ENCODE data around the gene SLC25A33. TPM values are rescaled to one million over a fixed set of nuclear protein-coding genes. Genes with fewer than 3 reads are reported as not detected.

SLC25A33 gene
- total RNA-seq, 2 donors from 2014 or later = 4.1 to 12.3 TPM

DNA sequence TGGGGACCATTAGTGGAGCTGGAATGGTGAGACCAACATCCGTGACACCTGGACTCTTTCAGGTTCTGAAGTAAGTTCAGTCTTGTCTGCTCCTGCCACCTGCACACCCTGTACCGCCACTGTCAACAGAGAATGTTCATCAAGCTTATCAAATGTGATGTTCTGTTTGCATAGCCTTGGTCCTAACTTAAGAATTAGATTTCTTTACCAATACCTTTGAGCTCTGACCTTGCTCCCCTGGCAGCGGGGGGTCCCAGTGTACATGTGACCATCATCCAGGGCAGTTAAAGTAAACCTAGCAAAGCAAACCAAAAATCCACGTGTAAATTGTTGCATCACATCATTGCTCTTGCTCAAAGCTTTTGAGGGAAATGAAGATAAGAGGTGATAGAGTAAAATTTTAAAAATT lies 14.5 kb downstream of the SLC25A33 start:
- DNase-seq (ENCODE audit: low spot score) (no peak), ATAC-seq (ENCODE audit: insufficient number of reproducible peaks, low FRiP score, low read depth) (no peak)
- H3K4me3 ChIP-seq = no peak overlapping the region
- TF ChIP-seq, protein P1, sequence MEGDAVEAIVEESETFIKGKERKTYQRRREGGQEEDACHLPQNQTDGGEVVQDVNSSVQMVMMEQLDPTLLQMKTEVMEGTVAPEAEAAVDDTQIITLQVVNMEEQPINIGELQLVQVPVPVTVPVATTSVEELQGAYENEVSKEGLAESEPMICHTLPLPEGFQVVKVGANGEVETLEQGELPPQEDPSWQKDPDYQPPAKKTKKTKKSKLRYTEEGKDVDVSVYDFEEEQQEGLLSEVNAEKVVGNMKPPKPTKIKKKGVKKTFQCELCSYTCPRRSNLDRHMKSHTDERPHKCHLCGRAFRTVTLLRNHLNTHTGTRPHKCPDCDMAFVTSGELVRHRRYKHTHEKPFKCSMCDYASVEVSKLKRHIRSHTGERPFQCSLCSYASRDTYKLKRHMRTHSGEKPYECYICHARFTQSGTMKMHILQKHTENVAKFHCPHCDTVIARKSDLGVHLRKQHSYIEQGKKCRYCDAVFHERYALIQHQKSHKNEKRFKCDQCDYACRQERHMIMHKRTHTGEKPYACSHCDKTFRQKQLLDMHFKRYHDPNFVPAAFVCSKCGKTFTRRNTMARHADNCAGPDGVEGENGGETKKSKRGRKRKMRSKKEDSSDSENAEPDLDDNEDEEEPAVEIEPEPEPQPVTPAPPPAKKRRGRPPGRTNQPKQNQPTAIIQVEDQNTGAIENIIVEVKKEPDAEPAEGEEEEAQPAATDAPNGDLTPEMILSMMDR (IDR thresholded peaks at IDR 0.05) = no peak
- H3K27me3 ChIP-seq (replicated peaks; ENCODE audit: insufficient read depth) = no peaks in the 10 kb centered on the region
- H3K4me1 ChIP-seq (ENCODE audit: control insufficient read depth in 1 of 2, low read depth in 2 of 2) = peaks cover 3 to 21% of the 10 kb centered on the region in 2 donors
- H3K9me3 ChIP-seq = no peaks in the 10 kb centered on the region
- no peak overlapping the region for H3K27ac ChIP-seq
- no peaks in the 10 kb centered on the region for H3K36me3 ChIP-seq

DNA sequence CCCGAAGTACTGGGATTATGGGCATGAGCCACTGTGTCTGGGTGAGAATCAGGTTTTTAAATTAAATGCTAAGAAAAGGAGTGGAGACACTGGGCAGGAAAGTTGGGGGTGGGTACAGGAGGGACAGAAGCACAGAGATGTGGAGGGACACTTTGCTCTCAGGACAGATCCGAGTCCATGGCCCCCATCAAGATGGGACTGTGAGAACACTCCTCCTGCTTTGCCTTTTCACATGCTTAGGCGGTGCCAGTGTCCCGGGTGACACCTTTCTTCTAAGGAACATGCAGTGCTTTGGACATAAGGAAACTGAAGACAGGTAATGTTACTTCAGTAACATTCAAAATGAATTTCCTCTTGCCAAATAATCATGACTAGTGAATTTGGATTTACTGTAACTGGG lies 16.7 kb downstream of the SLC25A33 start:
- no peak for ATAC-seq (ENCODE audit: insufficient number of reproducible peaks, low FRiP score, low read depth)
- Histone ChIP-seq H3K4me3 (no peak overlapping the region), H3K4me1 (ENCODE audit: control insufficient read depth in 1 of 2, low read depth in 2 of 2) (peaks cover 3 to 23% of the 10 kb centered on the region in 2 donors)

DNA sequence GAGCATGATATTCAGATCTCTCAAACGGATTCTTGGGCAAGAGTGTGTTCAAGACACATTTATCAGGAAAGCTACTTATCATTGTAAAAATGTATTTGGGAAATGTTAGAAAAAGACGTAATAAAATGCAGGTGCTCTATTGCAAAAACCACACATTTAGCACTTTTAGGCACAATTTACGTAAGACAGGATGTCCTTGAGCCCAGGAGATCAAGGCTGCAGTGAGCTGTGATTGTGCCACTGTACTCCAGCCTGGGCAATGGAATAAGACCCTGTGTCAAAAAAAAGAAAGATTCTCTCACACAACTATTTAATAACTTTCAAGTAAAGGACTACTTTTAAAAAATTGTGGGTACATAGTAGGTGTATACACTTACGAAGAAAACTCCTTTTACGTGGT lies 18.4 kb downstream of the SLC25A33 start:
- DNase-seq (ENCODE audit: low spot score) (no peak), ATAC-seq (ENCODE audit: insufficient number of reproducible peaks, low FRiP score, low read depth) (no peak)
- no peak overlapping the region for H3K27ac ChIP-seq
- H3K4me1 ChIP-seq (ENCODE audit: control insufficient read depth in 1 of 2, low read depth in 2 of 2) = peaks cover 6 to 32% of the 10 kb centered on the region in 2 donors
- H3K4me3 ChIP-seq = no peak overlapping the region
- no peaks in the 10 kb centered on the region for H3K9me3 ChIP-seq
- H3K27me3 ChIP-seq (replicated peaks; ENCODE audit: insufficient read depth) = no peaks in the 10 kb centered on the region
- TF ChIP-seq, protein P1 (IDR thresholded peaks at IDR 0.05) = no peak
- H3K36me3 ChIP-seq = no peaks in the 10 kb centered on the region

More for the DNA sequence above, 16.7 kb downstream of the SLC25A33 start:
- no peak for DNase-seq (ENCODE audit: low spot score)
- no peaks in the 10 kb centered on the region for H3K9me3 ChIP-seq
- no peaks in the 10 kb centered on the region for H3K36me3 ChIP-seq
- TF ChIP-seq, protein P1 (IDR thresholded peaks at IDR 0.05) = no peak
- peak overlapping the region in 1 of 2 donors; percentile 0 for H3K27ac ChIP-seq
- H3K27me3 ChIP-seq (replicated peaks; ENCODE audit: insufficient read depth) = no peaks in the 10 kb centered on the region

DNA sequence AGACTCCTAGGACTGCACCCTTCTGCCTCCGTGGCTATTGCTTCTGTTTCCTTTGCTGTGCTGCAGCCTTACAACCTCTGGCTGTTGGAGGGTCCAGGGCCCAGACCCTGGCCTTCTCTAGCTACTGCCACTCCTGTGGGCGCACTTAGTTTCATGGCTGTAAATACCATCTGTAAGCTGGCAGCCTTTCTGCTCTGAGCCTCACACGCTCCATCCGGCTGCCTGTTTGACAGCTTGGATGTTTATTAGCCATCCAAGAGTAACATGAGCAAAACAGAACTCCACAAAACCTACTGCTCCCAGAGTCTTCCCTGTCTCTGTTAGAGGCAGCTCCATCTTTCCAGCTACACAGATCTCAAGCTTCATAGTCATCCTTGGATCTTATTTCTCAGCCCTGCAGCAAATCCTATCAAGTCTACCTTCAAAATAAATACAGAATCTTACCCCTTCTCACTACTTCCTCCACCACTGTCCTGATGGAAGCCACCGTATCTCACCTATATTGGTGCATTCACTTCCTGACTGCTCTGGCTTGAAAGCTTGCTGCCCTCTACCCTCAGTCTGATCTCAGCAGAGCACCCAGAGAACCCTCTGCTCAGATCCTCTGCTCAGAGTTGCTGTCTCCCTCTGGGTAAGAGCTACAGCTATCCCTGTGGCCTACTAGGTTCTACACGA lies 19.1 kb downstream of the SLC25A33 start:
- Histone ChIP-seq H3K27me3 (replicated peaks; ENCODE audit: insufficient read depth) (no peaks in the 10 kb centered on the region), H3K9me3 (no peaks in the 10 kb centered on the region), H3K4me1 (ENCODE audit: control insufficient read depth in 1 of 2, low read depth in 2 of 2) (peaks cover 6 to 32% of the 10 kb centered on the region in 2 donors), H3K36me3 (no peaks in the 10 kb centered on the region), H3K27ac (no peak overlapping the region), H3K4me3 (no peak overlapping the region)
- TF ChIP-seq, protein P1 (IDR thresholded peaks at IDR 0.05) = no peak
- no peak for DNase-seq (ENCODE audit: low spot score)
- ATAC-seq (ENCODE audit: insufficient number of reproducible peaks, low FRiP score, low read depth) = no peak

DNA sequence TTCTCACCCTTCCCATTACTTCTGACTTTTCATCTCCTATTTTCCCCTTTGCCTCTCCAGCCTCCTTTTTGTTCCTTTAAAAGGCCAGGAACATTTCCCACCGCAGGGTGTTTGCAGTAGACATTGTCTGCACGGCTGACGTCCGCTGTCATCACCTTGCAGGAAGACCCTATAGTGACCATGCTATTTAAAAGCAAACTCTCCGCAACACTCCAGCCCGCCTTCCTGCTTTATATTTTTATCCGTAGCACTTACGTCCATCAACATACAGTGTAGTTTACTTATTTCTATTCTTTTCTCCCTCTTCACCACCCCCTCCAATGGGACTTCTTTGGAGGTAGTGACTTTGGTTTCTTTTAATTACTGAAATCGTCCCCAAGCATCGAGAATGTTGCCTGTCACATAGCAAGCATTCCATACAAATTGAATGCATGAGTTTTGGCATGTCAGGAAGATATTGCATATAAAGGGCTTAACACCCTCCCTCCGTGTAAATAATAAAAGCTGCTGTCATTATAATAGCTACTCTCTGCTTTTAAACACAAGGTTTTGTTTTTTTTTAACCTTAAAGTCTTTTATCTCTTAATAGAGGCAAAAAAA lies 19.8 kb downstream of the SLC25A33 start:
- no peak overlapping the region for H3K27ac ChIP-seq
- no peaks in the 10 kb centered on the region for H3K36me3 ChIP-seq
- DNase-seq (ENCODE audit: low spot score) = no peak
- H3K4me3 ChIP-seq = no peak overlapping the region
- peaks cover 6 to 32% of the 10 kb centered on the region in 2 donors for H3K4me1 ChIP-seq (ENCODE audit: control insufficient read depth in 1 of 2, low read depth in 2 of 2)
- no peak for ATAC-seq (ENCODE audit: insufficient number of reproducible peaks, low FRiP score, low read depth)
- no peaks in the 10 kb centered on the region for H3K9me3 ChIP-seq
- TF ChIP-seq, protein P1 (IDR thresholded peaks at IDR 0.05) = no peak
- H3K27me3 ChIP-seq (replicated peaks; ENCODE audit: insufficient read depth) = no peaks in the 10 kb centered on the region
